Breast epithelium (tissue), 3 donors: Measurements from ENCODE around the gene MEG3.

ENCODE experiments used
- CTCF ChIP-seq, 3 donors: fragments of 450-650 bp; IDR thresholded peaks; one replicate each; pipeline ENCODE4 v1.5.1; 2016 to 2017; ENCODE audit warnings: antibody characterized with exemption in 3 of 3, mild to moderate bottlenecking in 3 of 3, moderate library complexity in 3 of 3
- POLR2A ChIP-seq: fragments of 450-650 bp; IDR thresholded peaks from one replicate; pipeline ENCODE4 v1.6.1; 2016; ENCODE audit warnings: antibody characterized with exemption, mild to moderate bottlenecking, moderate library complexity
- POLR2AphosphoS5 ChIP-seq, 3 donors: sonication (generic); formaldehyde crosslinking; IDR thresholded peaks; one replicate each; pipeline ENCODE4 v1.6.1; 2017; ENCODE audit warnings: antibody characterized with exemption in 3 of 3

GRCh38 chr14:100858838-100859220 is 32.9 kb downstream of the MEG3 start:
- TF ChIP-seq CTCF (IDR thresholded peaks at IDR 0.05) (no peak), POLR2A (no peak), POLR2AphosphoS5 (IDR thresholded peaks at IDR 0.05) (no peak)
